NOMO-1 treated with dmso at 0.1 percent for 144 hours (cell line): ENCODE results near the gene COL23A1.
A peak's percentile ranks its signal among the peaks of the same experiment; 100 is the strongest.

Experiments used
- DNase-seq: peaks from one replicate; lab custom pipeline; 2025; ENCODE audit not compliant: unreplicated experiment; lab: John Stamatoyannopoulos, UW

COL23A1 gene

GRCh38 chr5:178218827-178219226, 371.4 kb downstream of the COL23A1 start:
- no peak for DNase-seq

DNA sequence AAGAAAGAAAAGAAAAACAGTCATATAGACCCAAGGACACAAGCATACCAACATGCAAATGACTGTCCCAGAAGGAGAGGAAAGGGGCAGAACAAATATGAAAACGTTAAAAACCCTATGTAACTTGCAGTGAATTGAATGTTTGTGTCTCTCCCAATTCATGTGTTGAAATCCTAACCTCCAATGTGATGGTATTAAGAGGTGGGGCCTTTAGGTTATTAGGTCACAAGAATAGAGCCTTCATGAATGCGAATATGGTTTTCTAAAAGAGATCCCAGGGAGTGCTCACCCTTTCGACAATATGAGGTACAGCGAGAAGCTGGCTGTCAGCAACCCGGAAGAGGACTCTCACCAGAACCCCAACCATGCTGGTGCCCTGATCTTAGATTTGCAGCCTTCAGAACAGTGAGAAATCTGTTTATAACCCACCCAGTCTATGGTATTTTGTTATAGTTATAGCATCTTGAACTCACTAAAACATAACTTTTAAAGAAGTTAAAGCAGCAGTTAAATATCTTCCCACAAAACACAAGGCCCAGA, 371.9 kb downstream of the COL23A1 start:
- no peak for DNase-seq

GRCh38 chr5:178216779-178217178, 373.4 kb downstream of the COL23A1 start:
- DNase-seq = no peak

- DNase-seq = peak; percentile 83
These were observed 374.1 kb downstream of the COL23A1 start for GRCh38 chr5:178216088-178216534.

- no peak for DNase-seq
These were observed 374.8 kb downstream of the COL23A1 start for GRCh38 chr5:178215280-178216002.

GRCh38 chr5:178214160-178214803, 375.9 kb downstream of the COL23A1 start:
- no peak for DNase-seq

DNA sequence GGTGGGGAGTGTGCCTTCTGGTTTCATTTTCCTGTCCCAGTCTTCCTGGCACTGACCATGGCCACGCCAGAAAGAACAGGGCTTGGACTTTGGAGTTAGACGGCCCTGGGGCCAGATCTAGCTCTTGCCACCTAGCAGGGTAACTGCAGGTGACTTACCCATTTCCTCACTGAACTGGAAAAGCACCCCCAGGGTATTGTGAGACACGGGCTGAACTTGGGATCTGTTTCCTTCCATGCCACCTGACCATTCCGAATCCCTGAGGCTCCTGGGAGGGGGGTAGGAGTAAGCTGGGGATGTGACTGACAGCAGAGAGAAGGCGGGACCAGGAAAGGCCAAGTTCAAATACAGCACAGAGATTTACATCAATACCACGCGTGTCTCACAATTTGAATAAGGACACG, 376.4 kb downstream of the COL23A1 start:
- DNase-seq = no peak

GRCh38 chr5:178213003-178213461, 377.2 kb downstream of the COL23A1 start:
- no peak for DNase-seq

- DNase-seq = no peak
These were observed 377.8 kb downstream of the COL23A1 start for GRCh38 chr5:178212241-178213002.

DNA sequence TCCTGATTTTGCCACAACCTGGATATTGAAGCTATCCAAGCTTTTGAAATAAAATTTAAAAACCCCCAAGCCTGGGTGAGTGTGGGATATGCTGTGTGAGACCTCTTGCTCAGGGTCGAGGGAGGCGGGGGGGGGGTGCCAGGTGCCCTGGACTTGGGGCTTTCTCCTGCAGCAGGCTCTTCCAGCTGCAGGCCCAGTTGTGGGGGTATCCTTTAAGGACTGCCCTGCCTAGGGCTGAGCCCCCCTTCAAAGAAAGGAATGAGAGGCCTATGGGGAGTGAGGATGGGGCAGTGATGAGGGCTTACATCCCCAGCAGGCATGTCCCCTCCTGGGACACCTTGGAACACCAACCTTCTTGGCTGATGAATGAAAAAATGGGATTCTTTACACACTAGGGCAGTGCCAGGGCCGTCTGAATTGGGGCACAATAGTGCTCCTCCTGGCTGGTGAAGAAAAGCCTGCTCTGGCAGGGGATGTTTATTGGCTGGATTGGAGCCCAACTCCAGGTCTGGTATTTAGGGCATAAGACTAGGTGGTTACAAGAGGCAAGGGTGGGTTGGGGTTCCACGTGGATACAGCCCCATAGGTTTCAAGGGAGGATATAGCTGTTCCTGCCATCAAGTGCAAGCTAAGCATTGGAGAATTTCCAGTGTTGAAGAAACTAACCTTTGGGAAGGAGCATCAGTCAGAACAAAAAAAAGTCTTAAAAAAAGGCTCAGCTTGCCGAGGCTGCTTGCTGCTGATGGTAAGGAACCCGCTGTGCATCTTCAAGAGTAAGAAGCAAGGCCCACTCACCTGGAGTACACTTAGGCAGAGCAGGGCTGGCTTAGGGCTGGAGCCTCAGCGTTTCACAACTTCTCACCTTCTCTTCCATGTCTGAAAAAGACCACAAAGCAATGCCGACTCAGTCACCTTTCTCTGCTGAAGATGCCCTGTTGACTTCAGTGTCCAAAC, 378.8 kb downstream of the COL23A1 start:
- DNase-seq = no peak

- no peak for DNase-seq
These were observed 379.5 kb downstream of the COL23A1 start for GRCh38 chr5:178210686-178211085.

GRCh38 chr5:178210073-178210535, 380.1 kb downstream of the COL23A1 start:
- DNase-seq = no peak

DNA sequence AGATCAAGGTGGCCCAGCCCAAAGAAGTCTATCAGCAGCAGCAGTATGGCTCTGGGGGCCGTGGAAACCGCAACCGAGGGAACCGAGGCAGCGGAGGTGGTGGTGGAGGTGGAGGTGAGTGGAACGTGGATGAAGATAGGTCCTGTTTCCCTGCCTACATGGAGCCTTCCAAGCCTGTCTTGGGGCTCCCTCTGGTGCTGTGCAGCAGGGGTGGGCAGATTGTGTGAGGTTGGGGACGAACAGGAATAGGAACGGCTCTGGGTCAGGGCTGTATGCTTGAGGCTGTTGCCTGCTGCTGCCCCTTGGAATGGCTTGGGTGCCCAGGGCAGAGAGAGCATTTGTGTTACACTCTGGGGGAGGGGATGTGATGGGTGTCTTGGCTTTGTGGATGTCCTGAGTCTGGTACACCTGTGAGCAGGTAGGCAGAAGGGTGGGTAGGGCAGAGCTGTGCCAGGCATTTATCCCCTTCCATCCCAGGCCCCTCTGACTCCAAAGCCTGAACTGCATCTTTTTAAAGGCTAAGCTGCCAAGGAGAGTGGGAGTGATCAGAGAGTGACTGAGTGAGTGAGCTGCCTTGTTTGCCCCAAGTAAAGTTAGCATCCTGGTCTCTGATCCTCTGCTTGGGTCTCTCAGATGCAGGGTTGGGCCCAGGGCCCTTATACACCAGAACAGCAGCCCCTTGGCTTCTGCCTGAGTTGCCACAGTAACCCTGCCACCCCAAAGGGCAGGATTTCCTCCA, 380.7 kb downstream of the COL23A1 start:
- no peak for DNase-seq

DNA sequence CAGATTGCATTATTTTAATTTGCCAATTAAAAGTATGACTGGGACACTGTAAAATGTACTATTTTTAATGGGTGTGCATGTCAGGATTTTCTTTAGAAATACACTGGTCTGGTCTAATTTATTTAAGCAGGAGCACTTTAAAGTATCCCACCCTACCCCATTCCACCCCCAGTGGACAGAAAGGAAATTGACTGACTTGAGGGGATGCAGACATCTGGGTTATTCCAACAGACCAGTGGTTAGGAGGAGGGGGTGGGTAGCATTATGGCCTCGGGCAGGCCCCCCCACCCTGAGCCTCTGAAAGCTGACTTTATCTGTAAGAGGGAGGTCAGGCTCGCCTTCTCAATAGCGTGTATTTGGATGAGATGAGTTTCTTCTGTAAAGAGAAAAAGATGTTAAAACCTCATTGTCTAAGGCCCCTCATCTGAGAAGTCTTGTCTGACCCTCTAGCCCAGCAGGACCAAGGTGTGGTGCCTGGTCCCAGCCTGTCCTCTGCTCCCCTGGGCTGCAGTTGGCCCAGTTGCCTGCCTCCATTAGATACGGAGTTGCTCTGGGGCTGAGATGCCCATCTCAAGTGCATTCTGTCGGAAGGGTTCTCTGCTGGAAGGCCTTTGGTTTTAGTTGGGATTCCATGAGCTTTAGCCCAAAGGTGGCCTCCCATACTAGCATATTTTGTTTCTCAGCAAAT, 381.5 kb downstream of the COL23A1 start:
- no peak for DNase-seq

DNA sequence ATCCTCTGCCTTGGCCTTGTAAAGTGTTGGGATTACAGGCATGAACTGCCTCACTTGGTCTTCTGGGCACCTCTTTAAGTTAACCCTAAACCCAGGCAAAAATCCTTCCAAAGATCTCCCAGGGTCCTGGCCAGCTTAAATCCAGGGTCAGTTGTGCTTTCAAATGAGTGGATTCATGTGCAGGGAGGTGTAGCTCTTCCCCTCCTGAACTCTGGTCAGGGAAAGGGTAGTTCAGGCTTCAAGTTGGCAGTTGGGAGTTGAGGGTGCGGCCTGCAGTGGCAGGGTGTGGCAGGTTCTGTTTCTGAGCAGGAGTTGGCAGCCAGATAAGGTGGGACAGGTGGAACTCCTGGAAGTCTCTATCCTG, 382.3 kb downstream of the COL23A1 start:
- DNase-seq = no peak

DNA sequence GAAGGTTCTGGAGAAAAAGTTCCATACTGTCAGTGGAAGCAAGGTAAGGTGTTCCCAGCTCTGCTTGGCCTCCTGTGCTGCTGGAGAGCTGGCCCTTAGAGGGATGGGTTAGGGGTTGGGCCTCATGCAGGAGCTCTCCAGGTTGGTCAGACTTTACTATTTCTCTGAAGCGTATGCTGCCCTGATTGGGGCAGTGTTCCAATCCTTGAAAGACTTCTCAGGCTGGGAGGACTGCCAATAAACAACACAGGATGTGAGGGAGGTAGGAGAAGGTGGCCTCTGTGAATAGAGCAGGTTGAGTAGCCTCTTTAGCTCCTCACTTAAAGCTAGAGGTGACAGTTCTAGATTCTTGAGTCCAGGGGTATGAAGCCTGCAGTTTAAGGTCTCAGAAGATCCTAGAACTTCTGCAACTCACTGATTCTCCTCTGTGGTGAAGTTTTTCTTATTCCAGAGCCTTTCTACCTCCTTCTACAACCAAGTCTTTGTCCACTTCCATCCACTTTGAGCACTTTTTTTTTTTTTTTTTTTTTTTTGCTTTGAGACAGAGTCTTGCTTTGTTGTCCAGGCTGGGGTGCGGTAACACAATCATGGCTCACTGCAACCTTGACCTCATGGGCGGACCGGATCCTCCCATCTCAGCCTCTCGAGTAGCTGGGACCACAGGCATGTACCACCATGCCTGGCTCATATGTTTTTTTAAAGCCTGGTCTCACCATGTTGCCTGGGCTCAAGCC, 382.8 kb downstream of the COL23A1 start:
- DNase-seq = no peak

DNA sequence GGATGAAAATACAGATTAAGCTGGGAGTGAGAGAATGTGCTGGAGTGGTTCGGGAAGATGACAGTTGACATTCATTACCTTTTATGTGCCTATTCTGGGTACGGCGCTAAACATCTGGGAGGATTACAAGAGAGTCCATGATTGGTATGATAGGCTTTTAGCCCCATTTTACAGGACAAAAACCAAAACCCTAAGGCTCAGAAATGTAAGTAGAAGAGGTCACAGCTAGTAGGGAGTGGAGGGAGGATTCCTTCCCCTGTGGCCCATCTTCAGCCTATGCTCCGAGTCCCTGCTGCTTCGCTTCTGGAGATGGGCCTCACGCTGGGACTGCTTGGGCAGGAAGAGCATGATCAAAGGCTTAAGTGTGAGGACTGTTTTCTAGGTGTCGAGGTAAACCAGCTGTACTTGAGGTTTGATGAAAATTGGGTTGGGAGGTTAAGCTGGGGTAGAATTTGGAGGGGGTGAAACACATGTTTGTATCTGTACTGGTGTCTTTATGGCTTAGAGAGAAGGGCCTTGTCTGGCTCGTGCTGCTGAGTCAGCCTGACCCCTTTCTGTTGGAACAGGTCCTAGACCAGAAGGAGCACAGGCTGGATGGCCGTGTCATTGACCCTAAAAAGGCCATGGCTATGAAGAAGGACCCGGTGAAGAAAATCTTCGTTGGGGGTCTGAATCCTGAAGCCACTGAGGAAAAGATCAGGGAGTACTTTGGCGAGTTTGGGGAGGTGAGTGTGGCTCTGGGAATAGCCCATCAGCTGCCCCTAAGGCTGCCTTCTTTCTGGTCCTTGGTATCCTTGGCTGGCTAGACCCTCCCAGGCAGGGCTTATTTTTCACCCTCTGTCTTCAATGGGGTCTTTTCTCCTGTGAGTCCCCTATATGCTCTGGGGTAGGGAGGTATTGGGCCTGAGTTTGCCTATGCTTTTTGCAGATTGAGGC, 383.8 kb downstream of the COL23A1 start:
- DNase-seq = no peak

DNA sequence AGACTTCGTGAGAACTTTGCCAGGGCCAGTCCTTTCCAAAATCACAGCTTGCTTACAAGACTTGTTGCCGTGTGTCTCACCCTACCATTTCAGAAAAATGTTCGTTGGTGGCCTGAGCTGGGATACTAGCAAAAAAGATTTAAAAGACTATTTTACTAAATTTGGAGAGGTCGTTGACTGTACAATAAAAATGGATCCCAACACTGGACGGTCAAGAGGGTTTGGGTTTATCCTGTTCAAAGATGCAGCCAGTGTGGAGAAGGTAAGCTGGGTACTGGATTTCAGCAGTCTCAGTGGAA, 384.5 kb downstream of the COL23A1 start:
- DNase-seq = no peak
